ENCODE results near the gene CAB39.

- TF ChIP-seq POLR2A (IDR thresholded peaks at IDR 0.05; ENCODE audit: low read depth): no peak
- no peak for TF ChIP-seq POLR2AphosphoS5 (IDR thresholded peaks at IDR 0.05)
- TF ChIP-seq, protein P1, sequence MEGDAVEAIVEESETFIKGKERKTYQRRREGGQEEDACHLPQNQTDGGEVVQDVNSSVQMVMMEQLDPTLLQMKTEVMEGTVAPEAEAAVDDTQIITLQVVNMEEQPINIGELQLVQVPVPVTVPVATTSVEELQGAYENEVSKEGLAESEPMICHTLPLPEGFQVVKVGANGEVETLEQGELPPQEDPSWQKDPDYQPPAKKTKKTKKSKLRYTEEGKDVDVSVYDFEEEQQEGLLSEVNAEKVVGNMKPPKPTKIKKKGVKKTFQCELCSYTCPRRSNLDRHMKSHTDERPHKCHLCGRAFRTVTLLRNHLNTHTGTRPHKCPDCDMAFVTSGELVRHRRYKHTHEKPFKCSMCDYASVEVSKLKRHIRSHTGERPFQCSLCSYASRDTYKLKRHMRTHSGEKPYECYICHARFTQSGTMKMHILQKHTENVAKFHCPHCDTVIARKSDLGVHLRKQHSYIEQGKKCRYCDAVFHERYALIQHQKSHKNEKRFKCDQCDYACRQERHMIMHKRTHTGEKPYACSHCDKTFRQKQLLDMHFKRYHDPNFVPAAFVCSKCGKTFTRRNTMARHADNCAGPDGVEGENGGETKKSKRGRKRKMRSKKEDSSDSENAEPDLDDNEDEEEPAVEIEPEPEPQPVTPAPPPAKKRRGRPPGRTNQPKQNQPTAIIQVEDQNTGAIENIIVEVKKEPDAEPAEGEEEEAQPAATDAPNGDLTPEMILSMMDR (IDR thresholded peaks at IDR 0.05): no peak
- TF ChIP-seq EP300 (IDR thresholded peaks at IDR 0.05): no peak
Observed at GRCh38 chr2:230795856-230796255, 83.2 kb downstream of the CAB39 start.
